ENCODE results near the gene IFT20.

Gene IFT20

GRCh38 chr17:28331891-28332420 lies 3.3 kb downstream of the IFT20 start:
- H3K36me3 ChIP-seq (ENCODE audit: insufficient read depth): 0 out of 2 replicates have a peak, but pooled peaks cover 3% of the 10 kb centered on the region
- no peak overlapping the region for H3K4me3 ChIP-seq (IDR thresholded peaks at IDR 0.05; ENCODE audit: insufficient read depth, low read depth, low read length)
- H3K4me1 ChIP-seq (ENCODE audit: low read depth, poor library complexity, severe bottlenecking): peaks cover 14% of the 10 kb centered on the region
- no peak overlapping the region for H3K9ac ChIP-seq
- TF ChIP-seq CTCF (conservative IDR thresholded peaks at IDR 0.05; ENCODE audit: low read depth, low read length): no peak
- no peaks in the 10 kb centered on the region; the same call in 1 of the 2 replicates for H3K79me2 ChIP-seq (ENCODE audit: insufficient read depth, low read depth)
- no peak overlapping the region for H3K4me2 ChIP-seq
- no peaks in the 10 kb centered on the region for H3K27me3 ChIP-seq (ENCODE audit: insufficient read depth, low read depth)
- no peaks in the 10 kb centered on the region for H4K20me1 ChIP-seq (ENCODE audit: insufficient read depth)
- no peak overlapping the region for H3K27ac ChIP-seq
- H2AFZ ChIP-seq (ENCODE audit: low read depth): no peak overlapping the region

- H2AFZ ChIP-seq (ENCODE audit: low read depth): no peak overlapping the region
- peaks cover 3% of the 10 kb centered on the region; the same call in 1 of the 2 replicates for H3K36me3 ChIP-seq (ENCODE audit: insufficient read depth)
- no peak overlapping the region for H3K4me3 ChIP-seq (IDR thresholded peaks at IDR 0.05; ENCODE audit: insufficient read depth, low read depth, low read length)
- H3K79me2 ChIP-seq (ENCODE audit: insufficient read depth, low read depth): peaks cover 8% of the 10 kb centered on the region; the same call in 1 of the 2 replicates
- H3K4me2 ChIP-seq: no peak overlapping the region
- H3K9ac ChIP-seq: no peak overlapping the region
- TF ChIP-seq CTCF (conservative IDR thresholded peaks at IDR 0.05; ENCODE audit: low read depth, low read length): no peak
- no peaks in the 10 kb centered on the region for H3K27me3 ChIP-seq (ENCODE audit: insufficient read depth, low read depth)
- no peaks in the 10 kb centered on the region for H4K20me1 ChIP-seq (ENCODE audit: insufficient read depth)
- peaks cover 7% of the 10 kb centered on the region for H3K4me1 ChIP-seq (ENCODE audit: low read depth, poor library complexity, severe bottlenecking)
- no peak overlapping the region for H3K27ac ChIP-seq
Measured at GRCh38 chr17:28330671-28331070, 4.6 kb downstream of the IFT20 start.

- 0 out of 2 replicates have a peak, but pooled peaks cover 8% of the 10 kb centered on the region for H4K20me1 ChIP-seq (ENCODE audit: insufficient read depth)
Measured at GRCh38 chr17:28328325-28328724, 6.9 kb downstream of the IFT20 start.

GRCh38 chr17:28327709-28328108 lies 7.6 kb downstream of the IFT20 start:
- no peak for TF ChIP-seq CTCF (conservative IDR thresholded peaks at IDR 0.05; ENCODE audit: low read depth, low read length)
- Histone ChIP-seq H3K27ac (no peak overlapping the region), H3K36me3 (ENCODE audit: insufficient read depth) (peaks cover 3% of the 10 kb centered on the region; the same call in 1 of the 2 replicates), H2AFZ (ENCODE audit: low read depth) (no peak overlapping the region), H3K79me2 (ENCODE audit: insufficient read depth, low read depth) (peaks cover 36% of the 10 kb centered on the region), H3K4me3 (IDR thresholded peaks at IDR 0.05; ENCODE audit: insufficient read depth, low read depth, low read length) (no peak overlapping the region), H4K20me1 (ENCODE audit: insufficient read depth) (0 out of 2 replicates have a peak, but pooled peaks cover 8% of the 10 kb centered on the region), H3K4me2 (no peak overlapping the region), H3K27me3 (ENCODE audit: insufficient read depth, low read depth) (no peaks in the 10 kb centered on the region), H3K4me1 (ENCODE audit: low read depth, poor library complexity, severe bottlenecking) (no peaks in the 10 kb centered on the region), H3K9ac (no peak overlapping the region)

More at GRCh38 chr17:28328325-28328724, 6.9 kb downstream of the IFT20 start:
- no peak overlapping the region for H3K9ac ChIP-seq
- H3K27me3 ChIP-seq (ENCODE audit: insufficient read depth, low read depth): no peaks in the 10 kb centered on the region
- H3K4me2 ChIP-seq: no peak overlapping the region
- no peak for TF ChIP-seq CTCF (conservative IDR thresholded peaks at IDR 0.05; ENCODE audit: low read depth, low read length)
- no peaks in the 10 kb centered on the region for H3K4me1 ChIP-seq (ENCODE audit: low read depth, poor library complexity, severe bottlenecking)
- no peak overlapping the region for H3K27ac ChIP-seq
- H3K4me3 ChIP-seq (IDR thresholded peaks at IDR 0.05; ENCODE audit: insufficient read depth, low read depth, low read length): no peak overlapping the region
- H3K36me3 ChIP-seq (ENCODE audit: insufficient read depth): peaks cover 3% of the 10 kb centered on the region; the same call in 1 of the 2 replicates
- H3K79me2 ChIP-seq (ENCODE audit: insufficient read depth, low read depth): peaks cover 30% of the 10 kb centered on the region
- H2AFZ ChIP-seq (ENCODE audit: low read depth): no peak overlapping the region
